OCI-LY7 (cell line): ENCODE data around the gene ZGPAT. TPM values are rescaled to one million over a fixed set of nuclear protein-coding genes. Genes with fewer than 3 reads are reported as not detected.

Experiments used
- BruUV-seq: library from RNA; stranded (reverse); fragments of 400-500 nt; replicated peaks from 2 replicates; lab custom pipeline; 2021; lab: Mats Ljungman, UMichigan
- CTCF ChIA-PET: fragments of 300-600 bp; sonication (Branson Sonifier 250); formaldehyde crosslinking; loops from one replicate; lab custom pipeline; 2022; ENCODE audit warnings: antibody characterized with exemption; ENCODE audit not compliant: unreplicated experiment; lab: Charles Lee
- POLR2A ChIA-PET: fragments of 300-600 bp; sonication (Branson Sonifier 250); formaldehyde crosslinking; loops from one replicate; lab custom pipeline; 2022; ENCODE audit warnings: antibody characterized with exemption; lab: Charles Lee
- DNase-seq: peaks from one replicate; pipeline ENCODE4 v3.0.0-alpha.2; 2015; ENCODE audit warnings: low spot score
- H2AFZ ChIP-seq: fragments of 200-600 bp; sonication (generic), shearing (Covaris generic); 2 replicates; pipeline ENCODE4 v1.6.1; 2014; ENCODE audit warnings: mild to moderate bottlenecking, antibody characterized with exemption, low read length, moderate library complexity
- H3K27ac ChIP-seq: fragments of 200-600 bp; sonication (generic); 2 replicates; pipeline ENCODE4 v1.5.1; 2014; ENCODE audit warnings: mixed run types, low read depth, mild to moderate bottlenecking, moderate library complexity, low read length, inconsistent platforms; ENCODE audit not compliant: poor library complexity, severe bottlenecking
- H3K36me3 ChIP-seq: fragments of 200-600 bp; sonication (generic); 2 replicates; pipeline ENCODE4 v1.6.1; 2014; ENCODE audit warnings: mild to moderate bottlenecking, antibody characterized with exemption, low read length, moderate library complexity, mixed read lengths; ENCODE audit not compliant: insufficient read depth
- H3K4me1 ChIP-seq: fragments of 200-600 bp; sonication (generic); 2 replicates; pipeline ENCODE4 v1.5.1; 2014; ENCODE audit warnings: mild to moderate bottlenecking, low read length; ENCODE audit not compliant: insufficient read depth, poor library complexity, severe bottlenecking
- H3K4me2 ChIP-seq: fragments of 200-600 bp; sonication (generic); 2 replicates; pipeline ENCODE4 v1.6.1; 2014; ENCODE audit warnings: mild to moderate bottlenecking, low read length
- H3K4me3 ChIP-seq: fragments of 200-600 bp; sonication (generic); 2 replicates; pipeline ENCODE4 v1.5.1; 2014; ENCODE audit warnings: mild to moderate bottlenecking, low read depth, low read length; ENCODE audit not compliant: poor library complexity, severe bottlenecking
- H3K79me2 ChIP-seq: fragments of 200-600 bp; sonication (generic); 2 replicates; pipeline ENCODE4 v1.6.1; 2016; ENCODE audit warnings: low read depth, mild to moderate bottlenecking, low read length, moderate library complexity, mixed read lengths; ENCODE audit not compliant: insufficient read depth
- H3K9me2 ChIP-seq: fragments of 200-600 bp; sonication (generic); 2 replicates; pipeline ENCODE4 v1.6.1; 2016; ENCODE audit warnings: mild to moderate bottlenecking, low read length, mixed read lengths; ENCODE audit not compliant: insufficient read depth
- H3K9me3 ChIP-seq: fragments of 200-600 bp; sonication (generic); 2 replicates; pipeline ENCODE4 v1.6.1; 2014; ENCODE audit warnings: mild to moderate bottlenecking, mixed run types, low read length, mixed read lengths
- H4K20me1 ChIP-seq: fragments of 200-600 bp; sonication (generic); 2 replicates; pipeline ENCODE4 v1.6.1; 2014; ENCODE audit warnings: mild to moderate bottlenecking, antibody characterized with exemption, low read length, moderate library complexity, mixed read lengths; ENCODE audit not compliant: insufficient read depth
- EZH2phosphoT487 ChIP-seq: fragments of 200-600 bp; sonication (generic); IDR thresholded peaks from 2 replicates; pipeline ENCODE4 v1.6.1; 2018; ENCODE audit warnings: low read depth, borderline replicate concordance, mild to moderate bottlenecking, mixed run types, antibody characterized with exemption, low read length, moderate library complexity, mixed read lengths
- intact Hi-C: fragments of 100-400 bp; cut with micrococcal nuclease; formaldehyde crosslinking; loops from one replicate; pipeline ENCODE4 v1.10.0; 2022; ENCODE audit not compliant: unreplicated experiment
- total RNA-seq, 2 experiments: library from RNA; depleted of rRNA in 1 of 2; stranded (reverse); fragments of >200 nt in 1 of 2; shearing (Covaris generic) in 1 of 2; gene quantifications; 2 replicates each; pipeline ENCODE4 v1.2.3, GENCODE V29; 2014 to 2022
- TF ChIP-seq, protein P1 (sequence below): fragments of 200-600 bp; sonication (generic); conservative IDR thresholded peaks from 2 replicates; pipeline ENCODE4 v1.5.1; 2014; ENCODE audit warnings: mild to moderate bottlenecking, antibody characterized with exemption, low read length, moderate library complexity, mixed read lengths

ZGPAT gene
- total RNA-seq, 2 experiments from 2014 or later: 43.9 to 55.4 TPM

- H3K4me1 ChIP-seq: no peaks in the 10 kb centered on the region
- H3K36me3 ChIP-seq: 0 out of 2 replicates have a peak, but pooled peaks cover 3% of the 10 kb centered on the region
- H3K9me2 ChIP-seq: no peaks in the 10 kb centered on the region
- H3K79me2 ChIP-seq: no peaks in the 10 kb centered on the region
- POLR2A ChIA-PET: no interaction called here
- H3K4me3 ChIP-seq: no peak overlapping the region
- no TSS peak for BruUV-seq
- H3K27ac ChIP-seq: no peak overlapping the region
- H3K4me2 ChIP-seq: no peak overlapping the region
- no peaks in the 10 kb centered on the region for H4K20me1 ChIP-seq
- CTCF ChIA-PET: no interaction called here
- no peaks in the 10 kb centered on the region for H3K9me3 ChIP-seq
- DNase-seq: no peak
- no peak overlapping the region for H2AFZ ChIP-seq
- intact Hi-C loops: no loop called here
- TF ChIP-seq, protein P1, sequence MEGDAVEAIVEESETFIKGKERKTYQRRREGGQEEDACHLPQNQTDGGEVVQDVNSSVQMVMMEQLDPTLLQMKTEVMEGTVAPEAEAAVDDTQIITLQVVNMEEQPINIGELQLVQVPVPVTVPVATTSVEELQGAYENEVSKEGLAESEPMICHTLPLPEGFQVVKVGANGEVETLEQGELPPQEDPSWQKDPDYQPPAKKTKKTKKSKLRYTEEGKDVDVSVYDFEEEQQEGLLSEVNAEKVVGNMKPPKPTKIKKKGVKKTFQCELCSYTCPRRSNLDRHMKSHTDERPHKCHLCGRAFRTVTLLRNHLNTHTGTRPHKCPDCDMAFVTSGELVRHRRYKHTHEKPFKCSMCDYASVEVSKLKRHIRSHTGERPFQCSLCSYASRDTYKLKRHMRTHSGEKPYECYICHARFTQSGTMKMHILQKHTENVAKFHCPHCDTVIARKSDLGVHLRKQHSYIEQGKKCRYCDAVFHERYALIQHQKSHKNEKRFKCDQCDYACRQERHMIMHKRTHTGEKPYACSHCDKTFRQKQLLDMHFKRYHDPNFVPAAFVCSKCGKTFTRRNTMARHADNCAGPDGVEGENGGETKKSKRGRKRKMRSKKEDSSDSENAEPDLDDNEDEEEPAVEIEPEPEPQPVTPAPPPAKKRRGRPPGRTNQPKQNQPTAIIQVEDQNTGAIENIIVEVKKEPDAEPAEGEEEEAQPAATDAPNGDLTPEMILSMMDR: no peak
- no peak for TF ChIP-seq EZH2phosphoT487
Measured at GRCh38 chr20:63687419-63688178, 20.2 kb upstream of the ZGPAT start.

GRCh38 chr20:63688228-63689045, 19.4 kb upstream of the ZGPAT start:
- H4K20me1 ChIP-seq: no peaks in the 10 kb centered on the region
- intact Hi-C loops: no loop called here
- no peak overlapping the region for H3K4me3 ChIP-seq
- no peak overlapping the region for H3K4me2 ChIP-seq
- TF ChIP-seq, protein P1: no peak
- TF ChIP-seq EZH2phosphoT487: no peak
- H3K27ac ChIP-seq: no peak overlapping the region
- no peaks in the 10 kb centered on the region for H3K36me3 ChIP-seq
- BruUV-seq: no TSS peak
- DNase-seq: no peak
- H2AFZ ChIP-seq: no peak overlapping the region
- H3K9me3 ChIP-seq: no peaks in the 10 kb centered on the region
- POLR2A ChIA-PET: no interaction called here
- no peaks in the 10 kb centered on the region for H3K9me2 ChIP-seq
- no peaks in the 10 kb centered on the region for H3K4me1 ChIP-seq
- CTCF ChIA-PET: no interaction called here
- no peaks in the 10 kb centered on the region for H3K79me2 ChIP-seq
